Ecto neural progenitor cell (in vitro differentiated cells): ENCODE data around the gene CLSTN1.
"Not testable (repeated sequence)": the region's sequence is repeated elsewhere in the genome, so short reads cannot be mapped to it uniquely, and the experiment has no call there.

Experiments used
- DNase-seq: peaks from one replicate; pipeline ENCODE4 v3.0.0-alpha.2; 2018; ENCODE audit warnings: low spot score

The CLSTN1 gene

GRCh38 chr1:9825093-9826074, 1.6 kb upstream of the CLSTN1 start:
- DNase-seq: peak; percentile 57

- DNase-seq: no peak
These were observed 931 bp upstream of the CLSTN1 start for GRCh38 chr1:9824702-9825089.

- DNase-seq: no peak
These were observed 147 bp downstream of the CLSTN1 start for GRCh38 chr1:9823693-9823942.

- DNase-seq: peak; percentile 68
These were observed 670 bp downstream of the CLSTN1 start for GRCh38 chr1:9822897-9823692.

GRCh38 chr1:9822490-9822889, 1.3 kb downstream of the CLSTN1 start:
- DNase-seq: no peak

- DNase-seq: no peak
These were observed 2.1 kb downstream of the CLSTN1 start for GRCh38 chr1:9821710-9822109.

- DNase-seq: no peak
These were observed 3.2 kb downstream of the CLSTN1 start for GRCh38 chr1:9820521-9820920.

GRCh38 chr1:9817734-9818133, 6.0 kb downstream of the CLSTN1 start:
- no peak for DNase-seq

GRCh38 chr1:9816199-9816598, 7.6 kb downstream of the CLSTN1 start:
- no peak for DNase-seq

- no peak for DNase-seq
These were observed 8.6 kb downstream of the CLSTN1 start for GRCh38 chr1:9815150-9815549.

GRCh38 chr1:9814619-9815018, 9.1 kb downstream of the CLSTN1 start:
- DNase-seq: no peak

- no peak for DNase-seq
These were observed 12.4 kb downstream of the CLSTN1 start for GRCh38 chr1:9811239-9811966.

- DNase-seq: no peak
These were observed 14.7 kb downstream of the CLSTN1 start for GRCh38 chr1:9809100-9809510.

- DNase-seq: no peak
These were observed 15.3 kb downstream of the CLSTN1 start for GRCh38 chr1:9808459-9808858.

- no peak for DNase-seq
These were observed 16.2 kb downstream of the CLSTN1 start for GRCh38 chr1:9807541-9807940.

GRCh38 chr1:9805972-9806371, 17.8 kb downstream of the CLSTN1 start:
- not testable (repeated sequence) for DNase-seq

- no peak for DNase-seq
These were observed 18.7 kb downstream of the CLSTN1 start for GRCh38 chr1:9805006-9805508.

- DNase-seq: not testable (repeated sequence)
These were observed 20.5 kb downstream of the CLSTN1 start for GRCh38 chr1:9803003-9803918.

GRCh38 chr1:9801909-9802308, 21.9 kb downstream of the CLSTN1 start:
- DNase-seq: no peak

- DNase-seq: no peak
These were observed 25.3 kb downstream of the CLSTN1 start for GRCh38 chr1:9798236-9799130.
